Activated CD4-positive, alpha-beta memory T cell treated with anti-CD3 and anti-CD28 coated beads for 36 hours (primary cell): ENCODE results near the gene IL22RA2. TPM values are rescaled to one million over a fixed set of nuclear protein-coding genes. Genes with fewer than 3 reads are reported as not detected.

Source experiments
- CTCF ChIA-PET: fragments of 350-600 bp; sonication (Branson Sonifier 250); formaldehyde crosslinking; loops from one replicate; lab custom pipeline; 2021; ENCODE audit warnings: antibody characterized with exemption, inconsistent platforms; lab: Charles Lee
- POLR2A ChIA-PET: fragments of 350-600 bp; sonication (Branson Sonifier 250); formaldehyde crosslinking; loops from one replicate; lab custom pipeline; 2021; ENCODE audit warnings: antibody characterized with exemption; lab: Charles Lee
- DNase-seq: peaks from one replicate; pipeline ENCODE4 v3.0.0-alpha.2; 2020
- H3K27ac Mint-ChIP-seq: one replicate; pipeline ENCODE4 v1.8.0; 2021; ENCODE audit warnings: mixed read lengths
- H3K27me3 Mint-ChIP-seq: one replicate; pipeline ENCODE4 v1.8.0; 2021; ENCODE audit warnings: mixed read lengths
- H3K36me3 Mint-ChIP-seq: one replicate; pipeline ENCODE4 v1.8.0; 2021; ENCODE audit warnings: mixed read lengths
- H3K4me1 Mint-ChIP-seq: one replicate; pipeline ENCODE4 v1.8.0; 2021; ENCODE audit warnings: low read depth, mixed read lengths
- H3K4me3 Mint-ChIP-seq: one replicate; pipeline ENCODE4 v1.8.0; 2021; ENCODE audit warnings: mild to moderate bottlenecking, mixed read lengths
- H3K9me3 Mint-ChIP-seq: one replicate; pipeline ENCODE4 v1.8.0; 2021; ENCODE audit warnings: mixed read lengths
- intact Hi-C: fragments of 100-400 bp; cut with micrococcal nuclease; formaldehyde crosslinking; loops from one replicate; pipeline ENCODE4 v1.15.1; 2023
- total RNA-seq, 2 experiments: library from RNA; stranded (reverse); gene quantifications; one replicate each; pipeline ENCODE4 v1.2.3, GENCODE V29; 2021

IL22RA2 gene
- total RNA-seq, 2 experiments from 2014 or later, result not detected

- ChIA-PET CTCF (interaction anchor here (0.8 kb wide), 1 partner anchor 194 kb away, joined by 3 read pairs; no protein-coding TSS in a partner anchor), POLR2A (no interaction called here)
- no peak for DNase-seq
- Mint-ChIP-seq H3K9me3 (peaks cover 11% of the 10 kb centered on the region), H3K4me1 (peaks cover 24% of the 10 kb centered on the region), H3K4me3 (no peak overlapping the region), H3K27me3 (peaks cover 34% of the 10 kb centered on the region), H3K36me3 (peaks cover 5% of the 10 kb centered on the region), H3K27ac (no peak overlapping the region)
- intact Hi-C loops, result loop anchor here (10.0 kb wide), 1 partner anchor 482 kb away; no protein-coding TSS in a partner anchor
Measured at GRCh38 chr6:137162692-137163306, 10.6 kb downstream of the IL22RA2 start.

DNA sequence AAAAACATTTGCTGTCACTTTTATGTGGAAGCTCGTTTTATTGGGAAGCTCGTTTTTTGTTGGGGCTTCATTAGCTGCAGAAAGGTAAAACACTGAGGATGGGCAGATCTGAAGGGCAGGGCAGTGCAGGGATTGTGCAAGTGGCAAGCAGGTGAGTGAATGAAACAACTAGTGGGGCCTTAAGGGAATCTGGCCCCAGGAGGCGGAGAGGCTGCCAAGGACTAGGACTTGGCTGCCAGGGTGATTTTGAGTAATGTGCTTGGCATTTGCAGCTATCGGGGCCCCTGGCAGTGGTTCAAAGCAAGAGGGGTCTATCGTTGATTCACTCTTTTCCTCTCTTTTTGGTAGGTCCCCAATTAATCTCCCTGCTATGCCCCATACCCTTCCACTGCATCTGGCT is 11.5 kb downstream of the IL22RA2 start:
- Mint-ChIP-seq H3K36me3 (peaks cover 5% of the 10 kb centered on the region), H3K9me3 (peaks cover 11% of the 10 kb centered on the region), H3K4me1 (peaks cover 18% of the 10 kb centered on the region), H3K4me3 (no peak overlapping the region), H3K27me3 (peaks cover 31% of the 10 kb centered on the region), H3K27ac (no peak overlapping the region)
- intact Hi-C loops, result loop anchor here (10.0 kb wide), 1 partner anchor 483 kb away; no protein-coding TSS in a partner anchor
- ChIA-PET CTCF (interaction anchor here (0.8 to 1.7 kb wide), 2 partner anchors 68 to 194 kb away, joined by 3 to 5 read pairs; no protein-coding TSS in a partner anchor), POLR2A (no interaction called here)
- DNase-seq, result no peak

- intact Hi-C loops, result loop anchor here (10.0 kb wide), 1 partner anchor 484 kb away; no protein-coding TSS in a partner anchor
- peaks cover 28% of the 10 kb centered on the region for H3K27me3 Mint-ChIP-seq
- ChIA-PET CTCF (interaction anchor here (1.7 kb wide), 1 partner anchor 66 kb away, joined by 5 read pairs; no protein-coding TSS in a partner anchor), POLR2A (no interaction called here)
- peaks cover 24% of the 10 kb centered on the region for H3K4me1 Mint-ChIP-seq
- no peak overlapping the region for H3K4me3 Mint-ChIP-seq
- peaks cover 5% of the 10 kb centered on the region for H3K36me3 Mint-ChIP-seq
- no peak overlapping the region for H3K27ac Mint-ChIP-seq
- no peak for DNase-seq
- H3K9me3 Mint-ChIP-seq, result peaks cover 11% of the 10 kb centered on the region
Measured at GRCh38 chr6:137160763-137161162, 12.7 kb downstream of the IL22RA2 start.

DNA sequence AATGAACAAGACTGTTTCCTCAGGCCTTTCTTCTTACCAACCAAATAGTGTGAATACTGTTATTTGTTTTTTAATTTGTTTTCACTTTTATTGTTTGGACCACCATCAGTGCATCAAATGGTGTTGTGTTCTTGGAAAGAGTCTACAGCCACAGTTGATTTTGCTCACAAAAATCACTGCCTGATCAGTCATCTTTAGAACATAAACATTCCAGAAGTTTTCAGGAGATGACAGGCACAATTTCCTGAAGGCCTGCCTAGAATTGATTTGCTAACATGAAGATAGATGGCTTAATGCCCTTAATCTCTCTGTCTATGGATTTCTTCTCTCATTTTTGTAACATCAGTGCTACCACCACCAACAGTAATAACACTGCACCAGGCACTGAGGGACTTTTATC is 13.5 kb downstream of the IL22RA2 start:
- intact Hi-C loops, result loop anchor here (5.0 to 10.0 kb wide), 2 partner anchors 152 to 485 kb away; no protein-coding TSS in a partner anchor
- peaks cover 5% of the 10 kb centered on the region for H3K36me3 Mint-ChIP-seq
- peaks cover 11% of the 10 kb centered on the region for H3K9me3 Mint-ChIP-seq
- DNase-seq, result no peak
- no peak overlapping the region for H3K4me3 Mint-ChIP-seq
- ChIA-PET POLR2A (no interaction called here), CTCF (no interaction called here)
- peaks cover 20% of the 10 kb centered on the region for H3K4me1 Mint-ChIP-seq
- no peak overlapping the region for H3K27ac Mint-ChIP-seq
- H3K27me3 Mint-ChIP-seq, result peaks cover 26% of the 10 kb centered on the region

GRCh38 chr6:137157601-137158000 is 15.8 kb downstream of the IL22RA2 start:
- Mint-ChIP-seq H3K27ac (no peak overlapping the region), H3K4me3 (no peak overlapping the region), H3K4me1 (peaks cover 16% of the 10 kb centered on the region), H3K27me3 (peaks cover 22% of the 10 kb centered on the region), H3K9me3 (no peaks in the 10 kb centered on the region), H3K36me3 (no peaks in the 10 kb centered on the region)
- intact Hi-C loops, result loop anchor here (2.0 to 5.0 kb wide), 3 partner anchors 63 to 155 kb away; no protein-coding TSS in a partner anchor
- DNase-seq, result no peak
- CTCF ChIA-PET, result no interaction called here
- POLR2A ChIA-PET, result no interaction called here

GRCh38 chr6:137156650-137157049 is 16.8 kb downstream of the IL22RA2 start:
- Mint-ChIP-seq H3K27ac (no peak overlapping the region), H3K36me3 (no peaks in the 10 kb centered on the region), H3K4me1 (peaks cover 16% of the 10 kb centered on the region), H3K4me3 (no peak overlapping the region), H3K27me3 (peaks cover 17% of the 10 kb centered on the region), H3K9me3 (peaks cover 2% of the 10 kb centered on the region)
- ChIA-PET CTCF (interaction anchor here (0.7 kb wide), 1 partner anchor 15 kb away, joined by 3 read pairs; no protein-coding TSS in a partner anchor), POLR2A (no interaction called here)
- intact Hi-C loops, result loop anchor here (1.0 to 5.0 kb wide), 4 partner anchors 12 to 156 kb away; no protein-coding TSS in a partner anchor
- no peak for DNase-seq

DNA sequence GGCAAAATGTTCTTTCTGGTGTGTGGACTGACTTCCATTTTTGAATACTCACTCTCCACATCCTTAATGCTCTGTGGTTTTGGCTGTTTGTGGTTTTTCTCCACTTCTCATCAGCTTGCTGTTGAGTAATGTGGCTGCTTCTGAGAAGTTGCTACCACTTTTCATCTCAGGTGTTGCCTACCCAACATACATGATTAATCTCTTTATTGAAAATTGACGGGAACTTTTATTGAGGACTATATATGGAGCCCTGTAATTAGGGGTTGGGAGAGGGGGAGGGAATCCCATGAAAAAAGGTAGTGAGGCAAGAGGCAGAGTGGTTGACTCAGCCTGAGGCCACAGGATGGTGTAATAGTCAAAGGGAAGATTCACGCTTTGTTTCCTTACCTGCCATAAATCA is 17.6 kb downstream of the IL22RA2 start:
- intact Hi-C loops, result loop anchor here (1.0 to 5.0 kb wide), 6 partner anchors 12 to 156 kb away; no protein-coding TSS in a partner anchor
- Mint-ChIP-seq H3K4me1 (peaks cover 16% of the 10 kb centered on the region), H3K9me3 (peaks cover 6% of the 10 kb centered on the region), H3K36me3 (no peaks in the 10 kb centered on the region), H3K27me3 (peaks cover 11% of the 10 kb centered on the region), H3K27ac (peak overlapping the region; percentile 49), H3K4me3 (no peak overlapping the region)
- DNase-seq, result peak; percentile 50
- CTCF ChIA-PET, result interaction anchor here (0.7 to 2.0 kb wide), 3 partner anchors 10 to 66 kb away, joined by 3 to 4 read pairs (median 4); no protein-coding TSS in a partner anchor
- POLR2A ChIA-PET, result interaction anchor here (0.9 kb wide), 1 partner anchor 71 kb away, joined by 3 read pairs; no protein-coding TSS in a partner anchor

- POLR2A ChIA-PET, result no interaction called here
- no peaks in the 10 kb centered on the region for H3K27me3 Mint-ChIP-seq
- DNase-seq, result no peak
- no peaks in the 10 kb centered on the region for H3K36me3 Mint-ChIP-seq
- H3K4me3 Mint-ChIP-seq, result no peak overlapping the region
- no peak overlapping the region for H3K27ac Mint-ChIP-seq
- peaks cover 1% of the 10 kb centered on the region for H3K4me1 Mint-ChIP-seq
- CTCF ChIA-PET, result interaction anchor here (2.0 kb wide), 1 partner anchor 16 kb away, joined by 5 read pairs; no protein-coding TSS in a partner anchor
- peaks cover 6% of the 10 kb centered on the region for H3K9me3 Mint-ChIP-seq
- intact Hi-C loops, result no loop called here
Measured at GRCh38 chr6:137150072-137150471, 23.4 kb downstream of the IL22RA2 start.

GRCh38 chr6:137149035-137149393 is 24.4 kb downstream of the IL22RA2 start:
- no peak overlapping the region for H3K4me3 Mint-ChIP-seq
- ChIA-PET CTCF (interaction anchor here (2.0 kb wide), 1 partner anchor 17 kb away, joined by 5 read pairs; no protein-coding TSS in a partner anchor), POLR2A (no interaction called here)
- H3K27ac Mint-ChIP-seq, result no peak overlapping the region
- DNase-seq, result no peak
- no peaks in the 10 kb centered on the region for H3K27me3 Mint-ChIP-seq
- H3K4me1 Mint-ChIP-seq, result no peaks in the 10 kb centered on the region
- H3K36me3 Mint-ChIP-seq, result no peaks in the 10 kb centered on the region
- intact Hi-C loops, result no loop called here
- peaks cover 6% of the 10 kb centered on the region for H3K9me3 Mint-ChIP-seq

DNA sequence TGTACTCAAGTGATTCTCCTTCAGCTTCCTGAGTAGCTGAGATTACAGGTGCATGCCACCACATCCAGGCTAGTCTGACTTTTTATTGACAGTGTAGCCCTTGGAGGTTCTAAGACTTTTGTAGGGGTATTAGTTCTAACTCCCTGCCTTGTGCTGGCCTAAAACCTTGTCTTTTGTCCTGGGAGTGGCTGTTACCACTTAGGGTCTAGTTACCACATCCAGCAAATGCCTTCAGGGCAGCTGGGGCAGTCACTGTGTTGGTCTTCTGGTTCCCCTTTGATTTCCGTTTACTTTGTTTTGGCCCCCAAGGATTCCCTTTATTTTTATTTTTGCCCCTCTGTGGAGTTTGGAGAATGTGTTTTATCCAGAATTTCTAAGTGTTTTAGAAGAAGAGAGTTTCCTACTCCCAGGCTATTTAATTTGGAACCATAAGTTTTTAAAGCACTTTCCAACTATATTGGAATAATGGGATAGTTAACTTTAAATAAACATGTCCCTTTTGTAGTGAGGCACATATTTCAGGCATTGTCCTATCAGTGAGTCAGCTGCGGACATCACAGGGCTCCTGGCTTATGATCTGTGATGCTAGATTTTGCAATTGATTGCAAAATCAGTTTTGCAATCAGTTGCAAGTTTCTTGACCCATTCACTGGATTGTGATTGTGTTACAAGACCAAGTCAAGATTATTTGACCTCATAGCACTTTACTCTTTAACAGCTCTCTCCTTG is 25.0 kb downstream of the IL22RA2 start:
- no peak overlapping the region for H3K4me3 Mint-ChIP-seq
- intact Hi-C loops, result no loop called here
- POLR2A ChIA-PET, result no interaction called here
- no peak overlapping the region for H3K27ac Mint-ChIP-seq
- no peaks in the 10 kb centered on the region for H3K4me1 Mint-ChIP-seq
- DNase-seq, result no peak
- H3K9me3 Mint-ChIP-seq, result peaks cover 6% of the 10 kb centered on the region
- no peaks in the 10 kb centered on the region for H3K27me3 Mint-ChIP-seq
- H3K36me3 Mint-ChIP-seq, result no peaks in the 10 kb centered on the region
- CTCF ChIA-PET, result interaction anchor here (2.0 kb wide), 1 partner anchor 17 kb away, joined by 5 read pairs; no protein-coding TSS in a partner anchor

DNA sequence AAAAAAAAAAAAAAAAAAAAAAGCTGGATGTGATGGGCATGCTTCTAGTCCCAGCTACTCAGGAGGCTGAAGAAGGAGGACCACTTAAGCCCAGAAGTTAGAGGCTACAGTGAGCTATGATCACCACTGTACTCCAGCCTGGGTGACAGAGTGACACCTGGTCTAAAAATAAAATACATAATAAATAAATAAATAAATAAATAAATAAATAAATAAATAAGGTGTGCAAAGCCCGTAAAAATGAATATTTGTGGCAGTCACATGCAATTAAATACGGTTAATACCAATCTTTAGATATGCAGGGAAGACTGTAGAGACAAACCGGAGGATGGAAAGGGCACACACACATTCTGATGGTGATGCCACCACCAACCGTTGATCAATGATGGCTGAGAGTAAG is 26.2 kb downstream of the IL22RA2 start:
- no peak overlapping the region for H3K27ac Mint-ChIP-seq
- no peak for DNase-seq
- no peaks in the 10 kb centered on the region for H3K36me3 Mint-ChIP-seq
- ChIA-PET POLR2A (no interaction called here), CTCF (no interaction called here)
- peaks cover 4% of the 10 kb centered on the region for H3K9me3 Mint-ChIP-seq
- intact Hi-C loops, result no loop called here
- H3K4me3 Mint-ChIP-seq, result no peak overlapping the region
- H3K4me1 Mint-ChIP-seq, result no peaks in the 10 kb centered on the region
- H3K27me3 Mint-ChIP-seq, result no peaks in the 10 kb centered on the region

- H3K9me3 Mint-ChIP-seq, result peaks cover 4% of the 10 kb centered on the region
- H3K36me3 Mint-ChIP-seq, result no peaks in the 10 kb centered on the region
- no peaks in the 10 kb centered on the region for H3K27me3 Mint-ChIP-seq
- H3K27ac Mint-ChIP-seq, result no peak overlapping the region
- ChIA-PET CTCF (no interaction called here), POLR2A (no interaction called here)
- intact Hi-C loops, result no loop called here
- H3K4me1 Mint-ChIP-seq, result no peaks in the 10 kb centered on the region
- H3K4me3 Mint-ChIP-seq, result no peak overlapping the region
- DNase-seq, result no peak
Measured at GRCh38 chr6:137146206-137146605, 27.2 kb downstream of the IL22RA2 start.
